Femur (tissue), 1 donor: ENCODE measurements around the gene ZNF33A.
"Not testable (repeated sequence)": the region's sequence is repeated elsewhere in the genome, so short reads cannot be mapped to it uniquely, and the experiment has no call there.

Source experiments
- DNase-seq: peaks from one replicate; pipeline ENCODE4 v3.0.0-alpha.2; 2017

ZNF33A gene

DNA sequence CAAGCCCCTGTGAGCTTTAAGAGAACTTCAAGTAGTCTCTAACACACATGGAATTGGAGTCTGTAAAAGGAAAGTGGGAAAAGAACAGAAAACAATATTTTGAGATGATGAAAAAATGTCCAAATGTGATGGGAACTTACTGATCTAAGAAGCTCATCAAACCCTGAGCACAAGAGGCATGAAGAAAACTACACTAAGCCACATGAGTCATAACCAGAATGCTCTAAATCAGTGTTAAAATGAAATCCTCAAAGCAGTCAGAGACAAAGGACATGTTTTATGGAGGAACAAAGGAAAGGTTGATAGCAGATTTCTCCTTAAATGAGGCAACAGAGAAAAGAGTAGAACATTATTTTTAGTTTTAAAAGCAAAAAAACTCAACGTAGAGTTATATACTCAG is 37.2 kb downstream of the ZNF33A start:
- DNase-seq: no peak

DNA sequence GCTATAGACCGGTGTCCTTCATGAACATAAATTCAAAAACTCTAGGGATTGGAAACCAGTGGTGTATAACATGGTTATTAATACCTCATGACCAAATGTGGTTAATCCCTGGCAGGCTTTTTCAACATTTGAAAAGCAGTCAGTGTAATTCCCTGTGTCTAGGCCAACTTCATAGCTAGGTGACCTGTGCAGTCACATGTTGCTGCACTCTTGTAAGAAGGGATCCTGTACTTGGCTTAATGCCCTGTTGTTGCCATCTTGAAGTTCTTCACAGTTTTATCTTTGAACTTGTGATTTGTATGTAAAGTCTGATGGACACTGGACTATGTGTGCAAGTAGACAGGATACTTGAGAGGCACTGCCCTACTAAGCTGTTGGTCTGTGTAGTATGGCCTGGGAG is 39.7 kb downstream of the ZNF33A start:
- no peak for DNase-seq

DNA sequence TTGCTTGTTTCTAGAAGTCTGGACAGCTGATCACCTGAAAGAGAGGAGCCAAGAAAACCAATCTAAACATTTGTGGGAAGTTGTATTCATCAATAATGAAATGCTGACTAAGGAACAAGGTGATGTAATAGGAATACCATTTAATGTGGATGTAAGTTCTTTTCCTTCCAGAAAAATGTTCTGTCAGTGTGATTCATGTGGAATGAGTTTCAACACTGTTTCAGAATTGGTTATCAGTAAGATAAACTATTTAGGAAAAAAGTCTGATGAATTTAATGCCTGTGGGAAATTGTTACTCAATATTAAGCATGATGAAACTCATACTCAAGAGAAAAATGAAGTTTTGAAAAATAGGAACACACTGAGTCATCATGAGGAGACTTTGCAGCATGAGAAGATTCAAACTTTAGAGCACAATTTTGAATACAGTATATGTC is 43.9 kb downstream of the ZNF33A start:
- no peak for DNase-seq

DNA sequence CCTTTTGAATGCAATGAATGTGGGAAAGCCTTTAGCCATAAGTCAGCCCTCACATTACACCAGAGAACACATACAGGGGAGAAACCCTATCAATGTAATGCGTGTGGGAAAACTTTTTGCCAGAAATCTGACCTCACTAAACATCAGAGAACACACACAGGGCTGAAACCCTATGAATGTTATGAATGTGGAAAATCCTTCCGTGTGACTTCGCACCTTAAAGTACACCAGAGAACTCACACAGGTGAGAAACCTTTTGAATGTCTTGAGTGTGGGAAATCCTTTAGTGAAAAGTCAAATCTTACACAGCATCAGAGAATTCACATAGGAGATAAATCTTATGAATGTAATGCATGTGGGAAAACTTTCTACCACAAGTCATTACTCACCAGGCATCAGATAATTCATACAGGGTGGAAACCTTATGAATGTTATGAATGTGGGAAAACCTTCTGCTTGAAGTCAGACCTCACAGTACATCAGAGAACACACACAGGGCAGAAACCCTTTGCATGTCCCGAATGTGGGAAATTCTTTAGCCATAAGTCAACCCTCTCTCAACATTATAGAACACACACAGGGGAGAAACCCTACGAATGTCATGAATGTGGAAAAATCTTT is 44.9 kb downstream of the ZNF33A start:
- DNase-seq: not testable (repeated sequence)

DNA sequence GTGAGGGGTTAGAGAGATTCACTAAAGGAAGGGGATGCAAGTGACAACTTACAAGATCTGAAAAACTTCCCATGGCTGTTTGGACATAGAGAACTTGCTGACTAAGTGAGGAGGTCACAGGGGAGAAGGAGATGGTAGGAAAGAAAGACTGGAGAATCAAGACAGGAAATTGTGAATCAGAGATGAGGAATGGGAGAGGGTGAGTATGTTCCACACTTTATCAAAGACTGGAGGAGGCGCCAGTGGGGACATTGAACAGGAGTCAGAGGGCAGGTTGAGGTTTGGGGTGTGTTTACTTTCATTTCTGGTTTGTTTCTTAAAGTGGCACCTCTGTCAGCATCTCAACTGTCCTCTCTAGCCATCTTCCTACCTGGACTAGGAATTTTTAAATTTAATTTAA is 59.2 kb downstream of the ZNF33A start:
- not testable (repeated sequence) for DNase-seq

DNA sequence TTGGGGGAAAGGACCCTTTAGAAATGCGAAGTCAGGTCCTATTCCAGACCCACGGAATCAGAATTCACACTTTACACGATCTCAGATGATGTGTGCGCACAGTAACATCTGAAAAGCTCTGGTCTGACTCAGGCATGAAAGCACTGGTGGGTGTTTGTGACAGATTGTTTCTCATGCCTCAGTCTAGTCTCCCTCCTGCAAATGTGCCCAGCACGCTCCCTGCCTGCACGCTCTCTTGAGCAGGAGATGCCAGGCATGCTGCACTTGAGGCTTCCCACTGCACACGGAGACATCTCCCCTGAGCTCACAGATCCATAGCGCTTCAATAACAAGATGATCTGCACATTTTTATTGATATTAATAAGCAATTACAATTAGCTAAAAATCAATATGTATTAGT is 60.0 kb downstream of the ZNF33A start:
- DNase-seq: no peak

DNA sequence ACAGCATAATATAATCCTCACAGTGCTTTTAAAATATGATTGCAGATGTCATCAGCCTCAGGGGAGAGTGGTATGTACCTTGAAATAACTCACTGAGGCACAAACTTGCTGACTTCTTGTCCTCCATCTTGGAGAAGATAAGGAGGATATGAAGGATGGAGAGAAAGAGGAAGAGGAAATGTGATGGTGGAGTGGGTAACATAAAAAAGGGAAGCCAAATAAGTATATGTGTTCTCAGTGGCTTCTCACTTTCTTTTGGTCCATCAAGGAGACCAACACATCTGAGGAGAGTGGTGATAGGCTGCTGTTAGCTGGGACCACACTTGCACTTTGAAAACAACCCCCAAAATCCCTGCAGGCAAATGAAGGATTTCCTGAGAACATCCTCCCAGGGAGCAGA is 62.1 kb downstream of the ZNF33A start:
- no peak for DNase-seq

DNA sequence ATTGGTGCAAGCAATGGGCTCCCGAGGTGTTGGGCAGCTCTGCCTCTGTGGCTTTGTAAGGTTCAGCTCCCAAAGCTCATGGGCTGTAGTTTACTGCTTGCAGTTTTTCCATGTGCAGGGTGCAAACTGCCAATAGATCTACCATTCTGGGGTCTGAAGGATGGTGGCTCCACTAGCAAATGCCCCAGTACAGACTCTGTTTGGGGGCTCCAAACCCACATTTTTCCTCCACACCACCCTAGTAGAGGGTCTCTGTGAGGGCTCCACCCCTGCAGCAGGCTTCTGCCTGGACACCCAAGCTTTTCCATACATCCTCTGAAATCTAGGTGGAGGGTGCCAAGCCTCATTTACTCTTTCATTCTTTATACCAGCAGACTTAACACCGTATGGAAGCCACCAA is 66.2 kb downstream of the ZNF33A start:
- DNase-seq: no peak

DNA sequence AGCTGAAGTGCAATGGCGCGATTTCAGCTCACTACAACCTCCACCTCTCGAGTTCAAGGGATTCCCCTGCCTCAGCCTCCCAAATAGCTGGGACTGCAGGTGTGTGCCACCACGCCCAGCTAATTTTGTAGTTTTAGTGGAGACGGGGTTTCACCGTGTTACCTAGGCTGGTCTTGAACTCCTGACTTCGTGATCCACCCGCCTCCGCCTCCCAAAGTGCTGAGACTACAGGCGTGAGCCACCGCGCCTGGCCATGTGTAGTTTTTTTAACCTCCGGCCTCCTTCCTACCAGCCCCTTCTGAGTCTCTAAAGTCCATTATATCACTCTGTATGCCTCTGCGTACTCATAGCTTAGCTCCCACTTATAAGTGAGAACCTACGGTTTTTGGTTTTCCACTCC is 82.8 kb downstream of the ZNF33A start:
- DNase-seq: not testable (repeated sequence)

DNA sequence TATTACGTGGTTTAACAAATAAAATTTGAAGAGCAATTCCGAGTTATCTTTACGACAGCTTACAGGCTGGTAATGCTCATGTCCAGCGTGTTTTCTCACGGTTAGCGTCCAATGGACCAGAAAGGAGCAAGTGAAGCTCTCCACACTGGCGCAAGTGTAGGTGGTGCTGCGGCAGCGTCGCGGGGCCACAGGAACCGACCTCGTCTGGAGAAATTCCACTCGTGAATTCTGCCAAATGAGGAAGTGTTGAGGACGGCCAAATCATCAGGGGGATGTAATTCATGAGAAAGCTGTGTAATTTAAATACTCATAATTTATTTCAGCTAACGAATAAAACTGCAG is 83.3 kb downstream of the ZNF33A start:
- DNase-seq: peak; percentile 21

DNA sequence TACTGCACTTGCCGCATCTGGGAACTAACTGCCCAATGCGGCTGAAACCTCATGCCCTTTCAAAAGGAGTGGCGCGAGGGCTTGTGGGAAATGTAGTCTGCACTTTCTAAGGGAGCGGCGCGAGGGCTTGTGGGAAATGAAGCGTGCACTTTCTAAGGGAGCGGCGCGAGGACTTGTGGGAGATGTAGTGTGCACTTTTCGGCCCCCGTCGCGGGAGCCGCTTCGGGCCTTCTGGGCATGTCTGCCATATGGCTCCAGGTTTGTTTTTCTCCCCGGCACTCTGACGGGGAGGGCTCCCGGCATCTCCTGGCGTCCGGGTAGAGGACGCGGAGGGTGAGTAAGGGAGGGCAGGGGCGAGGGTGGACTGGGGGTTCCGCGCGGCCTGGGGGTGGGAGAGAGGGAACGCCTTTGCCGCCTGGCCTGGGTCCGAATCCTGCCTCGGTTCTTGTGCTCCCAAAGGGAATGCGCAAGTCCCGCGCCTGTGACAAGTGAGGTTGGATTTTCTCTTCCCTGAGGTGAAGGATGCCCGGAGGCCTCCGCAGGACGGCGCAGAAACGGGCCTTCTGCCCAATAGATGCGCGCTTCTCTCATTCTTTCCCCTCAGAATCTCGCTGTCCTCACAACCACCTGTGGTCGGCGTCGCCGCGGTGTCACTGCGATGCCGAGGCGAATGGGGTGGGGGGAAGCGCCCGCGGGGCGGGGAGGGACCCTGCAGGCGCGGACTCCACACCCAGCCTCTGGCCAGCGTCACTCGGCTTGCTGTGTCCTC is 83.9 kb downstream of the ZNF33A start, which contains the start of gene ZNF37A:
ZNF37A (plus strand) TSS at position 180 of the 769 bp plus-strand sequence. CDS start 2,281 bp downstream, outside the sequence.
- peak; percentile 97 for DNase-seq

DNA sequence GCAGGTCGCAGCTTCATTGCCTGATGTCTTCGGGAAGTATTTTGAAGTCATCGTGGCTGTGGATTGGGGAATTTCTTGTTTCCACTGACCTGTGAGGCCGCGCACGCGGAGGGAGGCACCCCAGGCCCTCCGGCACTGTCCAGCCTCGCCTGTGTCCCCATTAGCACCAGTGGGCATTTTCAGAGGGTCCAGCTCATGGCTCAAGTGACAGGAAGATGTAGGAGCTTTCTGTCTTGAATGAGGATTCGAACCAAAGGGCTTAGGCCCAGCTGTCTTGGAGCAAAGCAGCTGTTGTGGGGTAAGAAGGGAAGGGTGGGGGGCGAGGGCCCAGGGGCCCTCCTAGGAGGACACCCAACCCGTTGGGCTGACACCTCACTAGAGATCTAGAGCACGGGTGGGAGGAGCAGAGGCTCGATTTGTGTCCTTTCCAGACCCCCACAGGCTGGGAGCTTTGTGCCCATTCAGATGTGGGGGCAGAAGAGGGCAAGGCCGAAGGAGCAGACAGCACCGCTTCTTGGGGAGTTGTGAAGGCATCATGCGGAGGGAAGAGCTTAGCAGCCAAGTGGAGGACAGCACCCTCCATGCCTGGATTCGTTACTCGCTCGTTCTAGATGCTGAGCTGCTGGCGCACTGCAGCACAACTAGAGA is 84.6 kb downstream of the ZNF33A start:
- DNase-seq: no peak

DNA sequence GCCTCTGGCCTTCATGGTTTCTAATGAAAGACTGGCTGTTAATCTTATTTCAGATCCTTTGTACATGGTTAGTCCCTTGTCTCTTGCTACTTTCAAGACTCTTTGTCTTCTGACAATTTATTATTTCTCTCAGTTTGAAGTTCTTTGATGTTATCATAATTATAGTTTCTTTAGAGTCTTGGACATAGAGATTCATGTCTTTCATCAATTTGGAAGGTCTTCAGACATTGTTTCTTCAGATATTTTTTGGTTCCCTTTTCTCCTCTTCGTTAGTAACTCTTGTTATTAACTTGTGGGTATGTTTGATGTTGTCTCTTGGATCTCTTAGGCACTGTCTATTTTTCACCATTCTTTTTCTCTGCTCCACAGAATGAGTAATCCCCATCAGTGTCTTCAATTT is 92.4 kb downstream of the ZNF33A start:
- no peak for DNase-seq

DNA sequence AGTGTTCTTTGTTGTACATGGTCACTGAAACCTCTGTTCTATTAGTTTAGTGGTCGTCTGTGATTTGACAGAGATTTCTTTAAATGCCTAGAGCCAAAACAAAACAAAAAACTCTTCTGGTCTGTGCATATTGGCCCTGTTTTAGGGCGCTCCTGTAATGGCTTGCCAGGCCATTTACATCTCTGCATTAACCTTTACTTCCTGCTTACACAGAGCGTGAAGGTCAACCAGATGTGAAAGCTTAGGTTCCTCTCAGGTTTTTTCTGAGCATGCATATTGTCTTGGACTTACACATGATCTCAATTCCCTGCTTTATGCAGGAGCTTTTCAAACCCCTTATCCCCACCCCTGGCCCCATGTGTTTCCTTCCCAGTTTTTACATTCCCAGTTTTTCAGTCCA is 93.3 kb downstream of the ZNF33A start:
- DNase-seq: no peak

DNA sequence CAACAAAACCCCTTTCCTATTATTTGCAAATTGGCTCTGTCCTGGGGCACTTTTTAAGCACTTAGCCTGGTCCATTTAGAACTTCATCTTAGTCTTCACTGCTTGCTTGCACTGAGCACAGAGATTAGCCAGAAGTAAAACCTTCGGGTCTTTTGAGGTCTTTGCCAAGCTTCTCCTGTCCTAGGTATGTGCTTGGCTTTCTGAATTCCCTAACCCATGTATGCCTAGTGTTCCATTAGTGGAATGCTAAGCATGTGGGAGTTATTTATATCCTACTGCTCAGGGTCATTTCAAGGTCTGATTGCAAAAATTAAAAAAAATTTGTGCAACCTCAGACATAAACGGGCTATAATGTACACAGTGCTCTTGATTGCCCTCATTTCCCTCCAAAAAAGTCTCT is 101.7 kb downstream of the ZNF33A start:
- no peak for DNase-seq
